ENCODE data around the gene ATF7.

DNA sequence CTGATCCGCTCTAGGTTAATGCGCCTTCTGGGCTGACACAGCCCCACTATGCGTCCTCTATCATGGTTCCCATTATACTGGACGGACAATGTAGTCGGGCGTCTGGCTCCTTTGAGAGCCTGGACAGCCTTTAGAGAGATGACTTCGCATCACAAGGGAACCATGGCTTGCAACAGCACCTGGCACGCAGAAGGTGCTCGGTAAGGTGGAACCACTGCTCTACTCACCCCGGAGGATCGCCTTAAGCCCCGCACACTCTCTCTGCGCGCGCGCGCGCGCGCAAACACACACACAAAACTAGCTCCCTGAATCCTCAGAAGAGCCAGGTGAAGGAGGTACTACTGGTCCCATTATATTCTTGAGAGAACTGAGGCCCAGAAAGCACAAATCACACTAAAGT is 134.0 kb downstream of the ATF7 start:
- no peak for TF ChIP-seq CTCF (IDR thresholded peaks at IDR 0.05)
- no peak for TF ChIP-seq POLR2AphosphoS5 (IDR thresholded peaks at IDR 0.05)
- TF ChIP-seq POLR2A (IDR thresholded peaks at IDR 0.05), result no peak

All from breast epithelium (tissue), 3 donors.